Endometrial microvascular endothelial cells (primary cell): ENCODE measurements around the gene USP35. TPM values are rescaled to one million over a fixed set of nuclear protein-coding genes. Genes with fewer than 3 reads are reported as not detected.

ENCODE experiments used
- in situ Hi-C: cut with HindIII; loops from 2 replicates; pipeline ENCODE4 v1.10.0; 2017; ENCODE audit warnings: low sequenced_read_pairs, low pct_unique_long_range_greater_than_20kb; ENCODE audit errors: inconsistent ontology term
- total RNA-seq: library from RNA; depleted of rRNA; stranded (reverse); fragments of >200 nt; gene quantifications from one replicate; pipeline ENCODE4 v1.2.3, GENCODE V29; 2015; ENCODE audit errors: inconsistent ontology term

The USP35 gene, protein sequence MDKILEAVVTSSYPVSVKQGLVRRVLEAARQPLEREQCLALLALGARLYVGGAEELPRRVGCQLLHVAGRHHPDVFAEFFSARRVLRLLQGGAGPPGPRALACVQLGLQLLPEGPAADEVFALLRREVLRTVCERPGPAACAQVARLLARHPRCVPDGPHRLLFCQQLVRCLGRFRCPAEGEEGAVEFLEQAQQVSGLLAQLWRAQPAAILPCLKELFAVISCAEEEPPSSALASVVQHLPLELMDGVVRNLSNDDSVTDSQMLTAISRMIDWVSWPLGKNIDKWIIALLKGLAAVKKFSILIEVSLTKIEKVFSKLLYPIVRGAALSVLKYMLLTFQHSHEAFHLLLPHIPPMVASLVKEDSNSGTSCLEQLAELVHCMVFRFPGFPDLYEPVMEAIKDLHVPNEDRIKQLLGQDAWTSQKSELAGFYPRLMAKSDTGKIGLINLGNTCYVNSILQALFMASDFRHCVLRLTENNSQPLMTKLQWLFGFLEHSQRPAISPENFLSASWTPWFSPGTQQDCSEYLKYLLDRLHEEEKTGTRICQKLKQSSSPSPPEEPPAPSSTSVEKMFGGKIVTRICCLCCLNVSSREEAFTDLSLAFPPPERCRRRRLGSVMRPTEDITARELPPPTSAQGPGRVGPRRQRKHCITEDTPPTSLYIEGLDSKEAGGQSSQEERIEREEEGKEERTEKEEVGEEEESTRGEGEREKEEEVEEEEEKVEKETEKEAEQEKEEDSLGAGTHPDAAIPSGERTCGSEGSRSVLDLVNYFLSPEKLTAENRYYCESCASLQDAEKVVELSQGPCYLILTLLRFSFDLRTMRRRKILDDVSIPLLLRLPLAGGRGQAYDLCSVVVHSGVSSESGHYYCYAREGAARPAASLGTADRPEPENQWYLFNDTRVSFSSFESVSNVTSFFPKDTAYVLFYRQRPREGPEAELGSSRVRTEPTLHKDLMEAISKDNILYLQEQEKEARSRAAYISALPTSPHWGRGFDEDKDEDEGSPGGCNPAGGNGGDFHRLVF
- 7.9 TPM for total RNA-seq

DNA sequence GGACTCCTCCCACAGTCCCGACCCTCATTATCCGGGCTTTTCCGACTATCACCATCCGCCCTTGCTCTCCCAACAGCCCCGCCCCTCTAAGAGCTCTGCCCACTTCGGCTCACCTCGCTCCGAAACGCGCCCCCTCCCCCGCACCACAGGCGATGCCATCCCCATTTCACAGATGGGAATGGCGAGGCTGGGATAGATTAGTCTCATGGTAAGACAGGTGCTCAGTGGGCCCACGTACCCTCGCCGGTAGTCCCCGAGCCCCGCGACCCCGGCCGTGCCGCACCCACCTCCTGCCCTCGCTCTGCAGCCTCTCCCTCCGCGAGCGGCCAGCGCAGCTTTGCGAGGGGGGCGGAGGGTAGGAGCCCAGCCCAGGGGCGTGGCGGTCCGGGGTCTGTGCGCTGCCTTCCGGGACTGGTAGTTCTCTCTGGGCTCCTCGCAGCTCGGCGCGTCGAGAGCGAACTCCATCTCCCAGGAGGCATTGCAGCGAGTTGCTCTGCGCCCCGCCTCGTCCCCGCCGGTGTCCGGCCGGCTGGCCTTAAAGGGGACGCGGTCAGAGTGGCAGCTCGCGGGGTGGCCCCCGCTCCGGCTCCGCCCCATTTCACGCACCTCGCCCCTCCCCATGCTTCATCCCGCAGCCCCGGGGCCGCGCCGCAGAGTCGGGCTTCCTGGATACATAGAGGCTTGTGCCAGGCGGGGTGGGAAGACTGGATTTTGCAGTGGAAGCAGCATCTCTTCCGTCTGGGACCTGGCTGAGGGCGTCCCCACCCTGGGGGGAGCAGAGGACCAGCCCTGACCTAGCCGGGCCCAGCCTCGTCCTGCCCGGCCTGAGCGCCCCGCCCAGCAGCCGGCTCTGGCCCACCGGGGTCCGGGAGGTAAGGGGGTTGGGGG is at the start of gene USP35, which contains the start of gene KCTD21:
Gene USP35, plus strand, starts transcription at position 634 of the 888 bp plus-strand sequence. CDS start 7,327 bp downstream, outside the sequence.
Gene KCTD21, minus strand, starts transcription at position 341 of the 888 bp plus-strand sequence. CDS start 14,072 bp downstream, outside the sequence.
- in situ Hi-C loops: no loop called here

- in situ Hi-C loops: no loop called here
Observed at GRCh38 chr11:78139422-78140391, 49.0 kb upstream of the USP35 start, which contains the start of gene ALG8. TSS of gene ALG8 (minus strand) at chr11:78139626. CDS start at chr11:78139588, 38 bp downstream.

DNA sequence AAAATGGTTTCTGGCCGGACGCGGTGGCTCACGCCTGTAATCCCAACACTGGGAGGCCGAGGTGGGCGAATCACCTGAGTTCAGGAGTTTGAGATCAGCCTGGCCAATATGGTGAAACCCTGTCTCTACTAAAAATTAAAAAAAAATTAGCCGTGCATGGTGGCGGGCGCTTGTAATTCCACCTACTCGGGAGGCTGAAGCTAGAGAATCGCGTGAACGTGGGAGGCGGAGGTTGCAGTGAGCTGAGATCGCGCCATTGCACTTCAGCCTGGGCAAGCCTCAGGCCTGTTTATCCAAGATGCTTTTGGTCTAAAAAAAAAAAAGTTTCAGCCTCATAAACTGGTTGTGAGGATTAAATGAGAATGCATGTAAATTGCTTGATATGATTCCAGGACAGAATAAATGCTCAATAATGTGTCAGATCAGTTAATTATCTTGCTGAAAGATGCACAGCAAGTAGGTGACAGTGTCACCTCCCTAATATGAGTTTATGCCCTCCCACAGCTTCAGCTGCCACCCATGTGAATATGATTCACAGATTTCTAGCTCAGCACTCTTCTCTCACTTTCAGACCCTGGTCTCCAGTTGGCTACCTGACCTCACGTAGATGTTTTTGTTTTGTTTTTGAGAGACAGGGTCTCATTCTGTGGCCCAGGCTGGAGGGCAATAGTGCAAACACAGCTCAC is 48.2 kb upstream of the USP35 start:
- in situ Hi-C loops: no loop called here

GRCh38 chr11:78145511-78146025 is 43.2 kb upstream of the USP35 start:
- in situ Hi-C loops: no loop called here

GRCh38 chr11:78147807-78148206 is 40.9 kb upstream of the USP35 start:
- in situ Hi-C loops: no loop called here

DNA sequence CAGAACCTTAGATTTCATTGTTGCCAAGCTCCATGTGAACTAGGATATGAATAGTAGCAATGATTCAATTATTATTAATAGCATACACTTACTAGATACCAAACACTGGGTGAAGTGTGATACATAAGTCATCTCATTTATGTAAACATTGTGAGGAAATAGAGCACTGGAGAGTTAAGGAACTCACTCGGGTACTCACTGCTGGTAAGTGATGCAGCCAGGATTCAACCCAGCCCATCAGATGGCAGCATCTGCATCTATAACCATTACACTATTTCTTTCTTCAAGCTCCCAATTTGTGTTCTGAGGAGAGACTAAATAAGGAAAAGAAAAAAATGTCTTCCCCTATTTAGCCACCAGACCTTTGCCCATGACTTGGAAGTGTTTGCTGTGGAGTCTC is 39.1 kb upstream of the USP35 start:
- in situ Hi-C loops: no loop called here

GRCh38 chr11:78150346-78150745 is 38.4 kb upstream of the USP35 start:
- in situ Hi-C loops: no loop called here

DNA sequence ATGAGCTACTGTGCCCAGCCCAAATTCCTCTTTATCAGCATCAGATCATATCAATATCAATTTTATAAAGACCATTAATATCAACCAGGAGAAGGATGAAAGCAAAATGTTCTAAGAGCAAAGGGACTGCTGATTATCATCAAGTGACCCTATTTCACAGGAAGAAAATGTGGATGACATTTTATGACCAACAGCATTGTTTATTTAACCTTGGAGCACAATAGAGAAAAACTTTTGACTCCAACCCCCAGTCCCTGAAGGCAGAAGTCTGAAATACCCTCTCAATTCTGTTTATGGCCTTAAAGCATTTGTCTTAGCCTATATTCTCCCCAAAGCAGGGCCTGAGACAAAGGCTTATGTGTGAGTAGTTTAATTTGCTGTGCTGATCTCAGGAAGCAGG is 38.0 kb upstream of the USP35 start:
- in situ Hi-C loops: no loop called here

DNA sequence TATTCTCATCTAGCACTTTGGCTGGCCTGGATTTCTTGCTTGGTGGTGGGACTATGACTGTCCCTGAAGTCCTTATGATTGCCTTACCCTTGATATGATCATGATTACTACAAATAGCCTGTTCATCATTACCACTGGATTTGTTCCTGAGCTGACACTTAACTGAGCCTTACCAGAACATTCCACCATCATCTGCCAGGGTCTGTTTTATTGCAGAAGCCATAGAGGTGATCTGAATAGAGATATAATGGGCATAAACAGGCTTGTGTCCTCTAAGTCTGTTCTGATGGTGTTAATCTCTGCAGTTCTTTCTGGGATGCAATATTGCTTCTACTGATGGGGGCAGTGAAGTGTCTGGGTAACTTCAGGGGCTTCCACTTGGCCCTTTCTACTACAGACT is 36.9 kb upstream of the USP35 start:
- in situ Hi-C loops: no loop called here

GRCh38 chr11:78156127-78156844 is 32.4 kb upstream of the USP35 start:
- in situ Hi-C loops: no loop called here

GRCh38 chr11:78158987-78159652 is 29.6 kb upstream of the USP35 start:
- in situ Hi-C loops: no loop called here

- in situ Hi-C loops: no loop called here
Observed at GRCh38 chr11:78160557-78160956, 28.2 kb upstream of the USP35 start.

DNA sequence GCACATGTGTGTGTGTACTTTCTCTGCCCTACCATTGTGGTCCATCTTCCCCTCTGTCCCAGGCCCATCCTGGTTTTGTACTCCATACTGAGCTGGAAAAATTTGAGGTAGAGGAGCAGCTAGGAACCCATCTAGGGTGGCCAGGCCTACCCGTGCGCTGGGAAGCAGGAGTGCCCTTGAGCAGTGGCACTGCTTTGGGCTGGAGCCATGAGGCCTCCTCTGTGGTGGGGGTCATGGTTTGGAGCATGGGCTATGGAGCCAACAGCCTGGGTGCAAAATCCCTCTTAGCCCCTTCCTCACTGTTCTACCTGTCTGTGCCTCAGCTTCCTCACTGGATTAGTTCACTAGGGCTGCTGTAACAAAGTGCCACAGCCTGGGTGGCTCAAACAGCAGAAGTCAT is 27.4 kb upstream of the USP35 start:
- in situ Hi-C loops: no loop called here

- in situ Hi-C loops: no loop called here
Observed at GRCh38 chr11:78161962-78162371, 26.8 kb upstream of the USP35 start.

- in situ Hi-C loops: no loop called here
Observed at GRCh38 chr11:78163828-78164227, 24.9 kb upstream of the USP35 start.

- in situ Hi-C loops: no loop called here
Observed at GRCh38 chr11:78164471-78164870, 24.2 kb upstream of the USP35 start.
